Measurements from ENCODE around the gene POLR3K. TPM values are rescaled to one million over a fixed set of nuclear protein-coding genes. Genes with fewer than 3 reads are reported as not detected.

The POLR3K gene
- total RNA-seq, 2 donors from 2014 or later = 1.4 TPM; not detected in 1

- peak; percentile 99 for TF ChIP-seq CTCF (IDR thresholded peaks at IDR 0.05)
- no peak overlapping the region for H3K4me3 ChIP-seq
- H3K4me1 ChIP-seq (ENCODE audit: control insufficient read depth in 1 of 2, low read depth in 2 of 2) = peaks cover 17 to 48% of the 10 kb centered on the region in 2 donors
- H3K36me3 ChIP-seq = peaks cover 4% of the 10 kb centered on the region
- H3K27me3 ChIP-seq (replicated peaks; ENCODE audit: insufficient read depth) = no peaks in the 10 kb centered on the region
- H3K9me3 ChIP-seq = no peaks in the 10 kb centered on the region
- no peak overlapping the region for H3K27ac ChIP-seq
- DNase-seq (ENCODE audit: low spot score) = peak; percentile 74
- ATAC-seq (ENCODE audit: insufficient number of reproducible peaks, low FRiP score, low read depth) = peak; percentile 81
Observed at GRCh38 chr16:96935-97381, 43.5 kb upstream of the POLR3K start.

- DNase-seq (ENCODE audit: low spot score) = no peak
- Histone ChIP-seq H3K4me3 (no peak overlapping the region), H3K27me3 (replicated peaks; ENCODE audit: insufficient read depth) (no peaks in the 10 kb centered on the region), H3K36me3 (peaks cover 11% of the 10 kb centered on the region), H3K4me1 (ENCODE audit: control insufficient read depth in 1 of 2, low read depth in 2 of 2) (peaks cover 6 to 41% of the 10 kb centered on the region in 2 donors), H3K27ac (no peak overlapping the region), H3K9me3 (no peaks in the 10 kb centered on the region)
- no peak for ATAC-seq (ENCODE audit: insufficient number of reproducible peaks, low FRiP score, low read depth)
- TF ChIP-seq CTCF (IDR thresholded peaks at IDR 0.05) = no peak
Observed at GRCh38 chr16:94918-95265, 41.5 kb upstream of the POLR3K start.

GRCh38 chr16:92431-93339 is 39.3 kb upstream of the POLR3K start:
- Histone ChIP-seq H3K27ac (peak overlapping the region; percentile 10 to 31), H3K4me3 (no peak overlapping the region), H3K27me3 (replicated peaks; ENCODE audit: insufficient read depth) (no peaks in the 10 kb centered on the region), H3K9me3 (no peaks in the 10 kb centered on the region), H3K4me1 (ENCODE audit: control insufficient read depth in 1 of 2, low read depth in 2 of 2) (peaks cover 4 to 30% of the 10 kb centered on the region in 2 donors), H3K36me3 (peaks cover 24% of the 10 kb centered on the region)
- no peak for DNase-seq (ENCODE audit: low spot score)
- no peak for TF ChIP-seq CTCF (IDR thresholded peaks at IDR 0.05)
- no peak for ATAC-seq (ENCODE audit: insufficient number of reproducible peaks, low FRiP score, low read depth)

GRCh38 chr16:91484-91883 is 38.1 kb upstream of the POLR3K start:
- peak overlapping the region; percentile 46 to 62 for H3K27ac ChIP-seq
- ATAC-seq (ENCODE audit: insufficient number of reproducible peaks, low FRiP score, low read depth) = no peak
- H3K27me3 ChIP-seq (replicated peaks; ENCODE audit: insufficient read depth) = no peaks in the 10 kb centered on the region
- TF ChIP-seq CTCF (IDR thresholded peaks at IDR 0.05) = no peak
- H3K9me3 ChIP-seq = no peaks in the 10 kb centered on the region
- DNase-seq (ENCODE audit: low spot score) = no peak
- H3K36me3 ChIP-seq = peaks cover 32% of the 10 kb centered on the region
- peaks cover 0 to 18% of the 10 kb centered on the region in 2 donors for H3K4me1 ChIP-seq (ENCODE audit: control insufficient read depth in 1 of 2, low read depth in 2 of 2)
- H3K4me3 ChIP-seq = no peak overlapping the region

- no peaks in the 10 kb centered on the region for H3K27me3 ChIP-seq (replicated peaks; ENCODE audit: insufficient read depth)
- H3K4me1 ChIP-seq (ENCODE audit: control insufficient read depth in 1 of 2, low read depth in 2 of 2) = peaks cover 7 to 36% of the 10 kb centered on the region in 2 donors
- no peaks in the 10 kb centered on the region for H3K9me3 ChIP-seq
- no peak for DNase-seq (ENCODE audit: low spot score)
- no peak overlapping the region for H3K27ac ChIP-seq
- H3K36me3 ChIP-seq = peaks cover 41% of the 10 kb centered on the region
- ATAC-seq (ENCODE audit: insufficient number of reproducible peaks, low FRiP score, low read depth) = no peak
- no peak overlapping the region for H3K4me3 ChIP-seq
- no peak for TF ChIP-seq CTCF (IDR thresholded peaks at IDR 0.05)
Observed at GRCh38 chr16:89391-90302, 36.2 kb upstream of the POLR3K start.

All from thoracic aorta (tissue), 2 donors.